Adrenal gland (tissue), 12 donors: Measurements from ENCODE around the gene DCAF7. TPM values are rescaled to one million over a fixed set of nuclear protein-coding genes. Genes with fewer than 3 reads are reported as not detected.

Experiments
- DNase-seq, 7 donors: peaks; one replicate each; pipeline ENCODE4 v3.0.0-alpha.2; 2019 to 2020
- H3K27ac ChIP-seq, 5 donors: fragments of 200-600 bp; sonication (generic) in 4 of 5; 1 replicate in 3 of 5; 2 replicates in 2 of 5; pipeline versions ENCODE4 v1.5.1 to v1.8.0; 2016 to 2020; ENCODE audit warnings: mild to moderate bottlenecking in 1 of 5
- H3K27me3 ChIP-seq: fragments of 200-600 bp; 2 replicates; pipeline ENCODE4 v1.8.0; 2021
- H3K36me3 ChIP-seq, 2 donors: fragments of 200-600 bp; replicated peaks in 1 of 2; 1 replicate in 1 of 2; 2 replicates in 1 of 2; pipeline versions ENCODE4 v1.5.1 to v1.8.0; 2018 to 2022
- H3K4me1 ChIP-seq, 2 donors: fragments of 200-600 bp; replicated peaks in 1 of 2; 1 replicate in 1 of 2; 2 replicates in 1 of 2; pipeline versions ENCODE4 v1.5.1 to v1.8.0; 2018 to 2021
- H3K4me3 ChIP-seq, 4 donors: fragments of 200-600 bp; sonication (generic) in 3 of 4; one replicate each; pipeline ENCODE4 v1.5.1; 2016 to 2018
- H3K9me3 ChIP-seq, 3 donors: fragments of 200-600 bp; sonication (generic) in 1 of 3; replicated peaks in 1 of 3; 1 replicate in 2 of 3; 2 replicates in 1 of 3; pipeline versions ENCODE4 v1.5.1 to v1.8.0; 2016 to 2021
- POLR2A ChIP-seq, 2 donors: fragments of 450-650 bp; IDR thresholded peaks; one replicate each; pipeline ENCODE4 v1.6.1; 2017; ENCODE audit warnings: antibody characterized with exemption in 2 of 2, mild to moderate bottlenecking in 2 of 2, moderate library complexity in 1 of 2
- WGBS, 4 donors: extraction: QIAGEN DNeasy Blood & Tissue Kit in 2 of 4; methylation state at CpG; one replicate each; pipeline versions ENCODE4 v1.1.5 to v1.1.7; 2013 to 2017; 5-methylcytosine and 5-hydroxymethylcytosine counted together
- intact Hi-C, 2 donors: fragments of 100-400 bp; cut with DNase I; formaldehyde crosslinking; loops; one replicate each; pipeline versions ENCODE4 v1.14.1 to v1.15.0; 2022 to 2023
- polyA plus RNA-seq, 3 donors: library from polyadenylated mRNA; stranded (reverse); fragments of 200-250 nt in 2 of 3; fragments of 350-450 nt in 1 of 3; fragmentation: Illumina TruSeq in 1 of 3; extraction: RNeasy Lipid Tissue Mini Kit (QIAGEN cat#74804) in 1 of 3; gene quantifications; one replicate each; pipeline ENCODE4 v1.2.3, GENCODE V29; 2013 to 2014
- total RNA-seq, 9 donors: library from RNA; depleted of rRNA in 4 of 9; stranded (reverse); fragments of >200 nt in 4 of 9; fragments of 120-200 nt in 1 of 9; fragmentation: NEBNext Ultra II Directional in 1 of 9; extraction: Animal tissue kit (Norgen Biotek cat#: 25700) in 1 of 9; gene quantifications; one replicate each; pipeline versions ENCODE4 v1.1.0 to v1.2.4, GENCODE V29; 2013 to 2023
- TF ChIP-seq, protein P1 (sequence below), 6 experiments: fragments of 450-650 bp in 4 of 6; fragments of 200-600 bp in 2 of 6; sonication (generic) in 1 of 6; IDR thresholded peaks; 1 replicate in 5 of 6; 2 replicates in 1 of 6; pipeline versions ENCODE4 v1.5.1 to v1.8.0; 2016 to 2021; ENCODE audit warnings: antibody characterized with exemption in 6 of 6, mild to moderate bottlenecking in 2 of 6, moderate library complexity in 1 of 6
- donor health status: healthy with polysubstance abuse.
- donor health status: Bipolar disorder and iron deficiency.
- donor health status: DM: yes; HTN: yes; CAD: no.
- donor health status: DM: no; HTN: no; CAD: no.
- donor health status: DM: no; HTN: no; CAD: no.
- donor health status: DM: yes; HTN: yes; CAD: no.

The DCAF7 gene
- total and polyA plus RNA-seq, 12 donors = 12.2 to 69.8 (median 48.2) TPM

DNA sequence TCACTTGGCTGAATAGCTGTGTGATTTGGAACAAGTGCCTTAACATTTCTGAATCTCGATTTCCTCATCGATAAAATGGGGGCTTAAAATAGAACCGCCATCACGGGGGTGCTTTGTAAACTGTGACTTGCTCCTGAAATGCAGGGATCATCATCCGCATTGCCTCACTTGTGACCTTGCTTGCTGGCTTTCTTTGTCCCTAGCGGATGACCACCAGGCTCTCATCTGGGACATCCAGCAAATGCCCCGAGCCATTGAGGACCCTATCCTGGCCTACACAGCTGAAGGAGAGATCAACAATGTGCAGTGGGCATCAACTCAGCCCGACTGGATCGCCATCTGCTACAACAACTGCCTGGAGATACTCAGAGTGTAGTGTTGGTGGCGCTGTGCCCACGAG is 38.5 kb downstream of the DCAF7 start:
- DNase-seq = no peak
- Histone ChIP-seq H3K36me3 (peaks cover 0 to 78% of the 10 kb centered on the region in 2 donors), H3K27me3 (no peaks in the 10 kb centered on the region), H3K27ac (no peak overlapping the region), H3K4me3 (no peak overlapping the region), H3K9me3 (no peaks in the 10 kb centered on the region), H3K4me1 (no peaks in the 10 kb centered on the region)
- intact Hi-C loops = no loop called here
- TF ChIP-seq, protein P1, sequence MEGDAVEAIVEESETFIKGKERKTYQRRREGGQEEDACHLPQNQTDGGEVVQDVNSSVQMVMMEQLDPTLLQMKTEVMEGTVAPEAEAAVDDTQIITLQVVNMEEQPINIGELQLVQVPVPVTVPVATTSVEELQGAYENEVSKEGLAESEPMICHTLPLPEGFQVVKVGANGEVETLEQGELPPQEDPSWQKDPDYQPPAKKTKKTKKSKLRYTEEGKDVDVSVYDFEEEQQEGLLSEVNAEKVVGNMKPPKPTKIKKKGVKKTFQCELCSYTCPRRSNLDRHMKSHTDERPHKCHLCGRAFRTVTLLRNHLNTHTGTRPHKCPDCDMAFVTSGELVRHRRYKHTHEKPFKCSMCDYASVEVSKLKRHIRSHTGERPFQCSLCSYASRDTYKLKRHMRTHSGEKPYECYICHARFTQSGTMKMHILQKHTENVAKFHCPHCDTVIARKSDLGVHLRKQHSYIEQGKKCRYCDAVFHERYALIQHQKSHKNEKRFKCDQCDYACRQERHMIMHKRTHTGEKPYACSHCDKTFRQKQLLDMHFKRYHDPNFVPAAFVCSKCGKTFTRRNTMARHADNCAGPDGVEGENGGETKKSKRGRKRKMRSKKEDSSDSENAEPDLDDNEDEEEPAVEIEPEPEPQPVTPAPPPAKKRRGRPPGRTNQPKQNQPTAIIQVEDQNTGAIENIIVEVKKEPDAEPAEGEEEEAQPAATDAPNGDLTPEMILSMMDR (IDR thresholded peaks at IDR 0.05) = no peak
- TF ChIP-seq POLR2A (IDR thresholded peaks at IDR 0.05) = no peak
- WGBS, 4 donors = 86 to 91% (median 89%) methylated on average over 11 of the region's 11 CpGs

DNA sequence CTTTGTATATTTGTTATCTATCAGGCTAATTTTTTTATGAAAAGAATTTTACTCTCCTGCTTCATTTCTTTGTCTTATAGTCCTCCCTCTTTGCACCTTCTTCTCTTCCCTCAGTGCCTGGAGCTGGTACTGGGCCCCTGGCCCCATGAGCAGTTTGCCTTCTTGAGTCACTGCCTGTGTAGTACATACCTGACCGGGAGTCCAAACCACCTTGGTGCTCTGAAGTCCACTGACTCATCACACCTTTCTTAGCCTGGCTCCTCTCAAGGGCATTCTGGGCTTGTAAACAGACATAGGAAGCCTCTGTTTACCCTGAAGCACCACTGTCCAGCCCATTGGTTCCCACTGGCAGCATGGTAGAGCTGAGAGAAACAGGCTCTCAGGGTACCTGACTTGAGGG is 39.4 kb downstream of the DCAF7 start:
- TF ChIP-seq, protein P1 (IDR thresholded peaks at IDR 0.05) = no peak
- TF ChIP-seq POLR2A (IDR thresholded peaks at IDR 0.05) = no peak
- no peak for DNase-seq
- H3K36me3 ChIP-seq = peaks cover 0 to 70% of the 10 kb centered on the region in 2 donors
- no peaks in the 10 kb centered on the region for H3K9me3 ChIP-seq
- H3K4me3 ChIP-seq = no peak overlapping the region
- no peak overlapping the region for H3K27ac ChIP-seq
- intact Hi-C loops = no loop called here
- 95 to 100% (median 100%) methylated on average over 1 of the region's 1 CpG for WGBS, 4 donors
- H3K4me1 ChIP-seq = no peaks in the 10 kb centered on the region
- H3K27me3 ChIP-seq = no peaks in the 10 kb centered on the region

DNA sequence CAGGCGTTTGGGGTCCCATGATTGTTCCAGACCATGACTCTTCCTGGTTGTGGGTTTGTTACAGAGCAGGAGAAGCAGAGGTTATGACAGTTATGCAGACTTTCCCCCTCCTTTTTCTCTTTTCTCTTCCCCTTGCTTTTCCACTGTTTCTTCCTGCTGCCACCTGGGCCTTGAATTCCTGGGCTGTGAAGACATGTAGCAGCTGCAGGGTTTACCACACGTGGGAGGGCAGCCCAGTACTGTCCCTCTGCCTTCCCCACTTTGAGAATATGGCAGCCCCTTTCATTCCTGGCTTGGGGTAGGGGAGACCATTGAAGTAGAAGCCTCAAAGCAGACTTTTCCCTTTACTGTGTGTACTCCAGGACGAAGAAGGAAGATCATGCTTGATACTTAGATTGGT is 42.5 kb downstream of the DCAF7 start:
- Histone ChIP-seq H3K36me3 (peaks cover 0 to 39% of the 10 kb centered on the region in 2 donors), H3K4me1 (no peaks in the 10 kb centered on the region), H3K4me3 (no peak overlapping the region), H3K27ac (no peak overlapping the region), H3K9me3 (no peaks in the 10 kb centered on the region), H3K27me3 (no peaks in the 10 kb centered on the region)
- TF ChIP-seq, protein P1 (IDR thresholded peaks at IDR 0.05) = no peak
- TF ChIP-seq POLR2A (IDR thresholded peaks at IDR 0.05) = no peak
- intact Hi-C loops = no loop called here
- no peak for DNase-seq
- WGBS, 4 donors = 87 to 95% (median 90%) methylated on average over 3 of the region's 3 CpGs

DNA sequence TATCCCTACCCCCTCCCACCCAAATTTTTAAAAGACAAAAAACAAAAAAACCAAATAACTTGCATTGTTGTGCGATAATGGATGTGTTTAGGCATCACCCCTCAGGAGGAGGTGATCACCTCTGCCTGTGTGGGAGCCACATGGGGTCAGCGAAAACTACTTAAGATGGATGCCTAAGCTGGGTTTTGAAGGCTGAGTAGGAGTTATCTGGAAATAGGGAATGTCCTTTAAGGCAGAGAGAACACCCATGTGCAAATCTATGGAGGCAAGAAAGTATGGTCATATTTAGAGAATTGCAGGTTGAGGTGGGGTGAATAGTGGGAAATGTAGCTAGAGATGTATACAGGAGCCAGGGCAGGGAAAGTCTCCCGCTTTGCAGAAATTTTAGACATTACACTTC is 44.9 kb downstream of the DCAF7 start:
- H3K36me3 ChIP-seq = peaks cover 0 to 20% of the 10 kb centered on the region in 2 donors
- TF ChIP-seq, protein P1 (IDR thresholded peaks at IDR 0.05) = no peak
- TF ChIP-seq POLR2A (IDR thresholded peaks at IDR 0.05) = no peak
- no peak overlapping the region for H3K27ac ChIP-seq
- DNase-seq = no peak
- no peak overlapping the region for H3K4me3 ChIP-seq
- no peaks in the 10 kb centered on the region for H3K9me3 ChIP-seq
- peaks cover under 1 to 3% of the 10 kb centered on the region in 2 donors for H3K4me1 ChIP-seq
- WGBS, 4 donors = 89 to 99% (median 96%) methylated on average over 3 of the region's 3 CpGs
- no peaks in the 10 kb centered on the region for H3K27me3 ChIP-seq
- intact Hi-C loops = no loop called here
